HG03108 (cell line): ENCODE measurements around the gene LRRC27.

Experiments
- ATAC-seq: cut with Tn5 transposase; IDR thresholded peaks from one replicate; pipeline ENCODE4 v1.9.1; 2021; ENCODE audit warnings: moderate library complexity; ENCODE audit not compliant: unreplicated experiment

Gene LRRC27

GRCh38 chr10:132355297-132355696 is 23.3 kb downstream of the LRRC27 start:
- ATAC-seq: no peak

- no peak for ATAC-seq
Observed at GRCh38 chr10:132355754-132356153, 23.8 kb downstream of the LRRC27 start.

GRCh38 chr10:132356621-132357195 is 24.7 kb downstream of the LRRC27 start:
- no peak for ATAC-seq

- no peak for ATAC-seq
Observed at GRCh38 chr10:132357286-132358058, 25.5 kb downstream of the LRRC27 start.

GRCh38 chr10:132359305-132360040 is 27.5 kb downstream of the LRRC27 start:
- ATAC-seq: no peak

- no peak for ATAC-seq
Observed at GRCh38 chr10:132360766-132361447, 28.9 kb downstream of the LRRC27 start.

GRCh38 chr10:132361581-132362101 is 29.6 kb downstream of the LRRC27 start:
- ATAC-seq: no peak

GRCh38 chr10:132362151-132362611 is 30.2 kb downstream of the LRRC27 start:
- ATAC-seq: no peak

- no peak for ATAC-seq
Observed at GRCh38 chr10:132363376-132363775, 31.4 kb downstream of the LRRC27 start.

- ATAC-seq: no peak
Observed at GRCh38 chr10:132363921-132364593, 32.1 kb downstream of the LRRC27 start.

- ATAC-seq: no peak
Observed at GRCh38 chr10:132364594-132364970, 32.6 kb downstream of the LRRC27 start.

- ATAC-seq: no peak
Observed at GRCh38 chr10:132365102-132365501, 33.1 kb downstream of the LRRC27 start.

- ATAC-seq: no peak
Observed at GRCh38 chr10:132366006-132366405, 34.0 kb downstream of the LRRC27 start.

GRCh38 chr10:132366499-132366898 is 34.5 kb downstream of the LRRC27 start:
- ATAC-seq: no peak

GRCh38 chr10:132368391-132368790 is 36.4 kb downstream of the LRRC27 start:
- ATAC-seq: no peak

GRCh38 chr10:132368881-132369635 is 37.1 kb downstream of the LRRC27 start:
- ATAC-seq: no peak

- ATAC-seq: no peak
Observed at GRCh38 chr10:132369636-132370185, 37.7 kb downstream of the LRRC27 start.

- ATAC-seq: no peak
Observed at GRCh38 chr10:132370426-132371340, 38.7 kb downstream of the LRRC27 start.
